ENCODE measurements around the gene ARHGEF17.
"Not testable (repeated sequence)": the region's sequence is repeated elsewhere in the genome, so short reads cannot be mapped to it uniquely, and the experiment has no call there.

The ARHGEF17 gene

DNA sequence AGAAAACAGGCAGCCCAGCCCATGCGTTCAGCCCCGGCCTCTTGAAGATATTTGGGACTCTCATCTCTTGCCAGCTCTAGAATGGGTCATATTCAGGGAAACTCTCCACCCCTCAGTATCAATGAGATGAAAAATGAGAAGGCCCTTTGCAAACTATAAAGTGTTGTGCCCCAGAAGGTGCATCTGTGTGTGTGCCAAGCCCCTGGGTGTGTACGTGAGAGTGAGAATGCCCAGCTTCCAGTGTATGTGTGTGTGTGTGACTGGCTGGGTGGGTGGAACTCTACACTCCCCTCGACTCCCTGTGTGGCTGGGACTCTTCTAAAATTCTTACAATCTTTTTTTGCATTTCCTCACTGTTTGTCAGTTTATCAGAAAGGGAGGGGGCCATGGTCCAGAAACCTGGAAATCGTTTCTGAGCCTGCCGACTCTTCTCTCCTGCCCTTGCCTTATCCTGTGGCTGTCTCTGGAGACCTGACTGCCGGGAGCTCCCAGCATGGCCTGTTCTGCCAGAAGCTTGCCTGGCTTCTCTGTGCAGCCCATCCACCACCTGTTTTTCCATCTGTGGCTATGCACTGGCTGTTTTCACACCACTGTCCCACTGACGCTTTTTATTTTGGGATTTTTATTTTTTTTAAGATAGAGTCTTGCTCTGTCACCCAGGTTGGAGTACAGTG, 34.7 kb upstream of the ARHGEF17 start:
- no peaks in the 10 kb centered on the region for H3K9me3 ChIP-seq (ENCODE audit: control insufficient read depth in 1 of 2, low read length in 2 of 2)
- H3K36me3 ChIP-seq (ENCODE audit: control insufficient read depth in 1 of 2, insufficient read depth in 2 of 2, low read length in 2 of 2) = no peaks in the 10 kb centered on the region
- no peak overlapping the region for H3K9ac ChIP-seq (ENCODE audit: low read depth in 1 of 2, low read length in 2 of 2)
- no peaks in the 10 kb centered on the region for H3K27me3 ChIP-seq (ENCODE audit: control insufficient read depth in 1 of 2, insufficient read depth in 2 of 2, low read length in 2 of 2)
- no peak overlapping the region for H3K27ac ChIP-seq (ENCODE audit: low read depth, low read length)
- peaks cover 20 to 48% of the 10 kb centered on the region in 2 donors for H3K4me1 ChIP-seq (ENCODE audit: control insufficient read depth in 1 of 2, insufficient read depth in 2 of 2, low read length in 2 of 2)
- H3K4me3 ChIP-seq (ENCODE audit: low read depth in 1 of 2, low read length in 2 of 2) = peak overlapping the region in 1 of 2 donors; percentile 26

DNA sequence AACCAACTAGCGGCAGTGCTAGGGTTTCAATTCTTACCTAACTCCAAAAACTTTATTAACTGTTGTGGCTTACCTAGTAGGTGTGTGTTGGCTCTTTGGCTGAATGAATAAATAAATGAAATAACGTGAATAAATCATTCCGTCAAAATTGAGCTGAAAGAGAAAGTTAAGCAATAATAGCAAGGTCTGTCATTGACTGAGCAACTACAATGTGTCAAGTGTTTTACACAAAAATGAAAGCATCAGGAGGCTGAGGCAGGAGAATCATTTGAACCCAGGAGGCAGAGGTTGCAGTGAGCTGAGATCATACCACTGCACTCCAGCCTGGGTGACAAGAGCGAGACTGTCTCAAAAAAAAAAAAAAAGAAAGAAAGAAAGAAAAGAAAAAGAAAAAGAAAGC, 33.9 kb upstream of the ARHGEF17 start:
- not testable (repeated sequence) for H3K9ac ChIP-seq (ENCODE audit: low read depth in 1 of 2, low read length in 2 of 2); H3K4me3 ChIP-seq (ENCODE audit: low read depth in 1 of 2, low read length in 2 of 2); H3K9me3 ChIP-seq (ENCODE audit: control insufficient read depth in 1 of 2, low read length in 2 of 2); H3K27ac ChIP-seq (ENCODE audit: low read depth, low read length); H3K36me3 ChIP-seq (ENCODE audit: control insufficient read depth in 1 of 2, insufficient read depth in 2 of 2, low read length in 2 of 2); H3K27me3 ChIP-seq (ENCODE audit: control insufficient read depth in 1 of 2, insufficient read depth in 2 of 2, low read length in 2 of 2)
- peaks cover 20 to 40% of the 10 kb centered on the region in 2 donors for H3K4me1 ChIP-seq (ENCODE audit: control insufficient read depth in 1 of 2, insufficient read depth in 2 of 2, low read length in 2 of 2)

DNA sequence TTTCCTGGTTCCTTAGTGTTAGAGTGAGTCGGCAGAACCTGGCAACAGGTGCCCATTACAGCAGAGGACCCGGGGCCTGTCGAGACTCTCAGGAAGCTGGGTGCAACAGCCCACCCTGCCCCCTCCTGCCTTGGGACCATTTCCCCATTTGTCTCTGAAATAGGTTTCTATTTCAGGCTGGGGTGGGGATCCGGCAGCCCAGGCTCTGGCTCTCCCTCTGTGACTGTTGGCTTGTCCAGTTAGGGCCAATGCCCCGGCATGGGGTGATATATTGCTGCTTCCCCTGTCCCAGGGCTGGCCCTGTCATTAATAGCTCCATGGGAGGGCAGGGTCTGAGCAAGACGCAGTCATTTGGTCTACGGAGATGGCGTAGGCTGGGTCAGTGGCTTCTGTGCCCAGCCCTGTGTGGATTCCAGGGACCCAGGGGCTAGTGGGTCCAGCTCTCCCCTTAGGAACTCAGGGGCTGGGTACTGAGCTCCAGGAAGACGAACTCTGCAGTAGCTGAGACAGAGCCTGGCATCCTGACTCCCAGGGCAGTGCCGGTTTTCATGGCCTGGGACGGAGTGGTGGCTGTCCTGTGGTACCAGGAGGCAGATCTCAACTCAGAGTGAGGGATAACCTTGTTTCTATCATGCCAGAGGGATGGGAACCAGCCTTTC, 33.2 kb upstream of the ARHGEF17 start:
- Histone ChIP-seq H3K4me3 (ENCODE audit: low read depth in 1 of 2, low read length in 2 of 2) (peak overlapping the region in 1 of 2 donors; percentile 32), H3K4me1 (ENCODE audit: control insufficient read depth in 1 of 2, insufficient read depth in 2 of 2, low read length in 2 of 2) (peaks cover 14 to 34% of the 10 kb centered on the region in 2 donors), H3K27ac (ENCODE audit: low read depth, low read length) (no peak overlapping the region), H3K27me3 (ENCODE audit: control insufficient read depth in 1 of 2, insufficient read depth in 2 of 2, low read length in 2 of 2) (no peaks in the 10 kb centered on the region), H3K9ac (ENCODE audit: low read depth in 1 of 2, low read length in 2 of 2) (peak overlapping the region in 1 of 2 donors; percentile 38), H3K36me3 (ENCODE audit: control insufficient read depth in 1 of 2, insufficient read depth in 2 of 2, low read length in 2 of 2) (no peaks in the 10 kb centered on the region), H3K9me3 (ENCODE audit: control insufficient read depth in 1 of 2, low read length in 2 of 2) (no peaks in the 10 kb centered on the region)

DNA sequence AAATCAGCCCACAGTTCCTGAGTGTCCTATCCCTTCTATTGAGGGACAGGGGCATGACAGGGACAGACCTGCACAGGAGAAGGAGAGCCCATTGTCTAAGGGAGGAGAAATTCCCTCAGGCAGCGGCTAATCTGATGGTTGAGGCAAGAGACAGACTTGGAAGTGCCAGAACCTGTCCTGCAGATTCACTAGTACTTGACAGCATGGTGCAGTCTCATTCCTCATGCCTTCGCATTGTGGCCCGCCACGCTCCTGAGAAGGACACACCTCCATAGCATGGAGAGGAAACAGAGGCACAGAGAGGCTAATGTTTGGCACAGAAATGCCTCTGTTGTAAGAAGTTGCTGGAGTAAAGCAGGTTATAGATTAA, 32.7 kb upstream of the ARHGEF17 start:
- Histone ChIP-seq H3K4me3 (ENCODE audit: low read depth in 1 of 2, low read length in 2 of 2) (peak overlapping the region in 1 of 2 donors; percentile 32), H3K27me3 (ENCODE audit: control insufficient read depth in 1 of 2, insufficient read depth in 2 of 2, low read length in 2 of 2) (no peaks in the 10 kb centered on the region), H3K4me1 (ENCODE audit: control insufficient read depth in 1 of 2, insufficient read depth in 2 of 2, low read length in 2 of 2) (peaks cover 9 to 29% of the 10 kb centered on the region in 2 donors), H3K9me3 (ENCODE audit: control insufficient read depth in 1 of 2, low read length in 2 of 2) (no peaks in the 10 kb centered on the region), H3K9ac (ENCODE audit: low read depth in 1 of 2, low read length in 2 of 2) (no peak overlapping the region), H3K36me3 (ENCODE audit: control insufficient read depth in 1 of 2, insufficient read depth in 2 of 2, low read length in 2 of 2) (no peaks in the 10 kb centered on the region), H3K27ac (ENCODE audit: low read depth, low read length) (no peak overlapping the region)

DNA sequence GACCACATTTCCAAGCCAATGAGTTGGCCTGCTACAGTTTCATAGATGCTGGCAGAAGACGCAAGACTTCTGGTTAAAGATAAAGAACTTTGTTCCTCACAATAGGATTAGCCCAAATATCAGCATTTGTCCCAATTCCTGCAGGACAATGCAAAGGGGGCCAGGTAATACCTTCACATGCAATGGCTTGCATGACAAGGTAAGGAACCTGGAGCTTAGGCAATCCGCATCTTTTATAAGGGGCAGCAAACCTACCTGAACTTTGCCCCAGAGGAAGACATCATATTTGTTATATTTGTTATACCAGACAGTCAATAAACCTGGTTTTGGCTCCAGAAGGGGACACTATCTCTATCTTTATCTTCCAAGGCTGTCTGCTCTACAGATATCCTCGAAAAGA, 30.6 kb upstream of the ARHGEF17 start:
- H3K9ac ChIP-seq (ENCODE audit: low read depth in 1 of 2, low read length in 2 of 2) = no peak overlapping the region
- no peaks in the 10 kb centered on the region for H3K36me3 ChIP-seq (ENCODE audit: control insufficient read depth in 1 of 2, insufficient read depth in 2 of 2, low read length in 2 of 2)
- no peaks in the 10 kb centered on the region for H3K27me3 ChIP-seq (ENCODE audit: control insufficient read depth in 1 of 2, insufficient read depth in 2 of 2, low read length in 2 of 2)
- no peak overlapping the region for H3K27ac ChIP-seq (ENCODE audit: low read depth, low read length)
- no peaks in the 10 kb centered on the region for H3K9me3 ChIP-seq (ENCODE audit: control insufficient read depth in 1 of 2, low read length in 2 of 2)
- H3K4me1 ChIP-seq (ENCODE audit: control insufficient read depth in 1 of 2, insufficient read depth in 2 of 2, low read length in 2 of 2) = peaks cover 3 to 14% of the 10 kb centered on the region in 2 donors
- H3K4me3 ChIP-seq (ENCODE audit: low read depth in 1 of 2, low read length in 2 of 2) = no peak overlapping the region

DNA sequence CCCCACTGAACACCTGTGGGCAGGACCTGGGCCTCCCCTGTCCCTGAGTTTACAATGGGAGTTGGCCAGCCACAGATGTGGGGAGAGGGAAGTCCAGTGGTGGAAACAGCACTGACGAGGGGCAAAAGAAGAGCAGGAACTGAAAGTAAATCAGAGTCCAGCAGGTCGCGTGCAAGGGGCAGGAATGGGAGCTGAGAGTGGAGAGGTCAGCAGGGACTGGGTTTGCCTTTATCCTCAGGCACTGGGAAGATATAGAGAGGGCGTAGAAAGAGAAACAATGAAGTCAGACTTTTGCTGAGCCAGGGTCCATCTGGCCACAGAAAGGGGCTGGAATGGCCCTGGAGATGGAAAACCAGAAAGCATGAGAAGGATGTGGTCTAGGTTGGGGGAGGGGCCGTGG, 27.4 kb upstream of the ARHGEF17 start:
- Histone ChIP-seq H3K4me3 (ENCODE audit: low read depth in 1 of 2, low read length in 2 of 2) (no peak overlapping the region), H3K9ac (ENCODE audit: low read depth in 1 of 2, low read length in 2 of 2) (no peak overlapping the region), H3K36me3 (ENCODE audit: control insufficient read depth in 1 of 2, insufficient read depth in 2 of 2, low read length in 2 of 2) (no peaks in the 10 kb centered on the region), H3K9me3 (ENCODE audit: control insufficient read depth in 1 of 2, low read length in 2 of 2) (no peaks in the 10 kb centered on the region), H3K27ac (ENCODE audit: low read depth, low read length) (no peak overlapping the region), H3K27me3 (ENCODE audit: control insufficient read depth in 1 of 2, insufficient read depth in 2 of 2, low read length in 2 of 2) (no peaks in the 10 kb centered on the region), H3K4me1 (ENCODE audit: control insufficient read depth in 1 of 2, insufficient read depth in 2 of 2, low read length in 2 of 2) (peaks cover 11 to 13% of the 10 kb centered on the region in 2 donors)

DNA sequence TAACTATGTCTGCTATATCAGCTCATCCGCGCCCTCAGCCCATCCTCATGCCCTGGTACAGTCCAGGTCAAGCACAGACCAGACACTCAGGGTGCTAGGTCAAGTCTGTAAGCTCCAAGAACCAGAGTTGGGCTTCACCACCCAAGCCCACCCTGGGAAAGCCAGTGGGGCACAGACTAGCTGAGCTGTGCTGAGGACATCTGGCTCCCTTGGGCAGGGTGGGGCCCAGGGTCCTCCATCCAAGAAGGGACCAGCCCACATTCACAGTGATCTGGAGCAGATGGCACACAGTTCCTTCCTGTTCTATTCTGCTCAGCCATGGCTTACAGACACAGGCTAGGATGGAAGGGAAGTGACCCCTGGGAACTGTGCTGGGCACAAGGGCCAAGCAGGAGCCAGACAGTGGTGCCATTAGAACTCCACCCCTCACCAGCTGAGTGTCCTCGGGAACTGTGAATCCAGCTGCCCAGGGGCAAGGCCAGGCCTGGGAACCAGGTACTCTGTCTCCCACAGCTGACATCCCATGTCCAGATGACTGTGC, 26.8 kb upstream of the ARHGEF17 start:
- H3K27me3 ChIP-seq (ENCODE audit: control insufficient read depth in 1 of 2, insufficient read depth in 2 of 2, low read length in 2 of 2) = no peaks in the 10 kb centered on the region
- H3K4me1 ChIP-seq (ENCODE audit: control insufficient read depth in 1 of 2, insufficient read depth in 2 of 2, low read length in 2 of 2) = peaks cover 11 to 13% of the 10 kb centered on the region in 2 donors
- no peak overlapping the region for H3K4me3 ChIP-seq (ENCODE audit: low read depth in 1 of 2, low read length in 2 of 2)
- no peak overlapping the region for H3K9ac ChIP-seq (ENCODE audit: low read depth in 1 of 2, low read length in 2 of 2)
- H3K36me3 ChIP-seq (ENCODE audit: control insufficient read depth in 1 of 2, insufficient read depth in 2 of 2, low read length in 2 of 2) = no peaks in the 10 kb centered on the region
- H3K27ac ChIP-seq (ENCODE audit: low read depth, low read length) = no peak overlapping the region
- H3K9me3 ChIP-seq (ENCODE audit: control insufficient read depth in 1 of 2, low read length in 2 of 2) = no peaks in the 10 kb centered on the region

DNA sequence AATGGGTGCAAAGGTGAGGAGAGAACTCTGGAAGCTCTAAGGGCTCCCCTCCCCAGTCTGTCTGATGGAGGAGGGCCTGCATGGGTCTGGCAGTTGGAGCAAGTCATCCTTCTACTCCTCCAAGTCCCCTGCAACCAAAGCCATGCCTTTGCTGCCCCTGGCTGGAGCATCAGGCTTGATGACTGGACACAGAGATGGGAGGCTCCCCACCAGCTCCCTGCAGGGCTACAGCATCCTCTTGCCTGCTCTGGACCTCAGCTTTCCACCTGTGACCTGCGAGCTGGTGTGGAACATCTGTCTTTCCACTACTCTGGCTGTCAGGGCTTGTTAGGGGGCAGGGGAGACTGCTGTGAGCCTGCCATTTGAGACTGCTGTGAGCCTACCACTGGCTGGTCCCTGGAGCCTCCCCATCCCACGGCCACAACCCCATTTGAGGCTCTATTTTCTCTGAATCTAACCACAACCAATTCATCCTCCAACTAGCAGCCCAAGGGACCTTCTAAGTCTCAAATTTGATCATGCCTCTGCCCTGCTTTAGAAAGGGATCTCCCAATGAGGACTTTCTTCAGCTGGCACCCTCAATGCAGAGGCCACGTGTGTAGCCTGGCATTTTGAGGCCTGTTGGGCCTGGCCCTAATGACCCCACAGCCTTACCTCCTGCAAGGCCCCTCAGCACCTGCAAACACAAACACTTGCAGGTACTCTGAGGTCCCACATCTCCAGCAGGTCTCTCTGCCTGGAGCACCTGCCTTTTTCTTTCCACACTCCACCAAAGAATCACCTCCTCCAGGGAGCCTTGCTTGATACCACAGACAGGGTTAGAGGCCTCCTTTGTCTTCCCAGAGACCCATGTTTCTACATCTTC, 26.0 kb upstream of the ARHGEF17 start:
- Histone ChIP-seq H3K36me3 (ENCODE audit: control insufficient read depth in 1 of 2, insufficient read depth in 2 of 2, low read length in 2 of 2) (no peaks in the 10 kb centered on the region), H3K4me3 (ENCODE audit: low read depth in 1 of 2, low read length in 2 of 2) (no peak overlapping the region), H3K4me1 (ENCODE audit: control insufficient read depth in 1 of 2, insufficient read depth in 2 of 2, low read length in 2 of 2) (peaks cover 11 to 13% of the 10 kb centered on the region in 2 donors), H3K27me3 (ENCODE audit: control insufficient read depth in 1 of 2, insufficient read depth in 2 of 2, low read length in 2 of 2) (no peaks in the 10 kb centered on the region), H3K9ac (ENCODE audit: low read depth in 1 of 2, low read length in 2 of 2) (no peak overlapping the region), H3K27ac (ENCODE audit: low read depth, low read length) (no peak overlapping the region), H3K9me3 (ENCODE audit: control insufficient read depth in 1 of 2, low read length in 2 of 2) (no peaks in the 10 kb centered on the region)

DNA sequence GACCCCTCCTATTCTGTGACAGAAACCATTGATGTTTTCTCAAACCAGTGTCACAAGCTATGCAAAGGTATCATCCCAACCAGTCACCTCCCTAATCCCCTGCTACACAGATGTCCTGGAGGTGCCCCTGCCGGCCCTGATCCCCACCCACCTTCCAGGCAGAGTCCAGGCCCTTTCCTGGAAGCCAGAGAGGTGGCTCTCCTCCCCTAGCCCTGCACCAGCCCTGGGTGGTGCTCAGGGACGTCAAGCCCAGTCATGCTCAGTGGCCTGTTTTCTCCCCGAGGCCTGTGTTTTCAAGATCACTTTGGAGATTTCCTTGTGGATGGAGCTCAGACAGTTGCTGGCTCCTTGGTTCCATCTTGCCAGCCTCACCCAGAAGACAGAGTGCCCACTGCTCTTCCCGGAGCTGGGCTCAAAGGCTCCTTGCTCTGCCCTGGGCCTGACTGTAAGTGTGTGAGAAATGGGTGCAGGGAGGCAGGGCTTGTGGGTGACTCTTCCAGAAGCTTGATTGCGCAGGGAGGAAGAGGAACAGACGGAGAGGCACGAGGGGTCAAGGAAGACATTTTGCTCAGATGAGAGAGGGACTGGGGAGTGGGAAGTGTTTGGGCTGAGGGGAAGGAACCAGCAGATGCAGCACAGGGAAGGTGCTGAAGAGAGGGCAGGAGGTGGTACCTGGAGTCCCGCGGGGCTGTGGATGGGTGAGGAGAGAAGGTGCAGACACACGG, 24.6 kb upstream of the ARHGEF17 start:
- no peaks in the 10 kb centered on the region for H3K9me3 ChIP-seq (ENCODE audit: control insufficient read depth in 1 of 2, low read length in 2 of 2)
- H3K27ac ChIP-seq (ENCODE audit: low read depth, low read length) = no peak overlapping the region
- H3K27me3 ChIP-seq (ENCODE audit: control insufficient read depth in 1 of 2, insufficient read depth in 2 of 2, low read length in 2 of 2) = no peaks in the 10 kb centered on the region
- H3K4me3 ChIP-seq (ENCODE audit: low read depth in 1 of 2, low read length in 2 of 2) = no peak overlapping the region
- H3K4me1 ChIP-seq (ENCODE audit: control insufficient read depth in 1 of 2, insufficient read depth in 2 of 2, low read length in 2 of 2) = peaks cover 12 to 19% of the 10 kb centered on the region in 2 donors
- H3K9ac ChIP-seq (ENCODE audit: low read depth in 1 of 2, low read length in 2 of 2) = no peak overlapping the region
- no peaks in the 10 kb centered on the region for H3K36me3 ChIP-seq (ENCODE audit: control insufficient read depth in 1 of 2, insufficient read depth in 2 of 2, low read length in 2 of 2)

Measured in duodenal mucosa (tissue), 2 donors.